SK-N-SH treated with all-trans-retinoic acid at 6 μM for 48 hours (cell line): Measurements from ENCODE around the gene RWDD4.
"Not testable (repeated sequence)": the region's sequence is repeated elsewhere in the genome, so short reads cannot be mapped to it uniquely, and the experiment has no call there.

Experiments used
- ATAC-seq: fragments of 200-7000 bp; cut with Tn5 transposase; 3 replicates; pipeline ENCODE4 v1.9.1; 2020; ENCODE audit warnings: mild to moderate bottlenecking, moderate library complexity
- ARNTL ChIP-seq: fragments of 450-650 bp; formaldehyde crosslinking; IDR thresholded peaks from 2 replicates; pipeline ENCODE4 v1.5.0; 2020; ENCODE audit warnings: low read depth, mild to moderate bottlenecking, moderate library complexity, borderline replicate concordance
- BACH2 ChIP-seq: fragments of 250-450 bp; sonication (Bioruptor Pico); IDR thresholded peaks from 2 replicates; pipeline ENCODE4 v1.9.0; 2021; ENCODE audit warnings: mild to moderate bottlenecking, borderline replicate concordance
- CSDC2 ChIP-seq: fragments of 250-450 bp; sonication (Bioruptor Pico); IDR thresholded peaks from 2 replicates; pipeline ENCODE4 v1.5.0; 2020; ENCODE audit warnings: mild to moderate bottlenecking, moderate library complexity
- ESRRG ChIP-seq: fragments of 250-450 bp; sonication (Bioruptor Pico); IDR thresholded peaks from 2 replicates; pipeline ENCODE4 v1.6.1; 2021; ENCODE audit warnings: mild to moderate bottlenecking
- GLIS3 ChIP-seq: fragments of 250-450 bp; sonication (Bioruptor Pico); IDR thresholded peaks from 2 replicates; pipeline ENCODE4 v1.5.0; 2020; ENCODE audit warnings: mild to moderate bottlenecking, moderate library complexity
- ISL1 ChIP-seq: fragments of 250-450 bp; sonication (Bioruptor Pico); IDR thresholded peaks from 2 replicates; pipeline ENCODE4 v2.1.2; 2022; ENCODE audit warnings: mild to moderate bottlenecking, moderate library complexity
- OSR1 ChIP-seq: fragments of 250-450 bp; sonication (Bioruptor Pico); IDR thresholded peaks from 2 replicates; pipeline ENCODE4 v1.8.0; 2022; ENCODE audit warnings: moderate library complexity, mild to moderate bottlenecking, inconsistent platforms
- PPARA ChIP-seq: fragments of 250-450 bp; sonication (Bioruptor Pico); IDR thresholded peaks from 2 replicates; pipeline ENCODE4 v1.5.0; 2020; ENCODE audit warnings: mild to moderate bottlenecking, borderline replicate concordance
- RARB ChIP-seq: fragments of 250-450 bp; sonication (Bioruptor Pico); IDR thresholded peaks from 2 replicates; pipeline ENCODE4 v1.8.0; 2021; ENCODE audit warnings: mild to moderate bottlenecking, moderate library complexity
- SNAI2 ChIP-seq: fragments of 250-450 bp; sonication (Bioruptor Pico); IDR thresholded peaks from 2 replicates; pipeline ENCODE4 v1.5.0; 2020; ENCODE audit warnings: mild to moderate bottlenecking, moderate library complexity
- TCF4 ChIP-seq: fragments of 250-450 bp; sonication (Bioruptor Pico); IDR thresholded peaks from 2 replicates; pipeline ENCODE4 v1.8.0; 2021; ENCODE audit warnings: mild to moderate bottlenecking, moderate library complexity, borderline replicate concordance
- TSHZ2 ChIP-seq: fragments of 250-450 bp; sonication (Bioruptor Pico); IDR thresholded peaks from 2 replicates; pipeline ENCODE4 v1.5.0; 2020; ENCODE audit warnings: mild to moderate bottlenecking, moderate library complexity
- ZC3H10 ChIP-seq: fragments of 250-450 bp; sonication (Bioruptor Pico); IDR thresholded peaks from 2 replicates; pipeline ENCODE4 v1.5.1; 2021; ENCODE audit warnings: mild to moderate bottlenecking, moderate library complexity
- ZFP3 ChIP-seq: fragments of 250-450 bp; sonication (Bioruptor Pico); IDR thresholded peaks from 2 replicates; pipeline ENCODE4 v1.5.0; 2020; ENCODE audit warnings: mild to moderate bottlenecking, moderate library complexity
- ZFP30 ChIP-seq: fragments of 450-650 bp; formaldehyde crosslinking; IDR thresholded peaks from 2 replicates; pipeline ENCODE4 v1.5.0; 2022; ENCODE audit warnings: mild to moderate bottlenecking, moderate library complexity
- ZNF565 ChIP-seq: fragments of 450-650 bp; formaldehyde crosslinking; conservative IDR thresholded peaks from 2 replicates; pipeline ENCODE4 v1.5.0; 2020; ENCODE audit warnings: low read depth, mild to moderate bottlenecking, moderate library complexity
- ZNF70 ChIP-seq: fragments of 450-650 bp; formaldehyde crosslinking; IDR thresholded peaks from 2 replicates; pipeline ENCODE4 v1.5.0; 2020; ENCODE audit warnings: mild to moderate bottlenecking, moderate library complexity
- ZNF8 ChIP-seq: fragments of 450-650 bp; formaldehyde crosslinking; IDR thresholded peaks from 2 replicates; pipeline ENCODE4 v1.5.0; 2020; ENCODE audit warnings: mild to moderate bottlenecking, moderate library complexity
- TF ChIP-seq, protein P1 (sequence below): fragments of 250-450 bp; sonication (Bioruptor Pico); IDR thresholded peaks from 2 replicates; pipeline ENCODE4 v1.5.1; 2021; ENCODE audit warnings: mild to moderate bottlenecking, moderate library complexity
- TF ChIP-seq, protein P2 (sequence below): fragments of 250-450 bp; sonication (Bioruptor Pico); IDR thresholded peaks from 2 replicates; pipeline ENCODE4 v1.5.1; 2020; ENCODE audit warnings: low read depth, mild to moderate bottlenecking, moderate library complexity
- TF ChIP-seq, protein P3 (sequence below): fragments of 250-450 bp; sonication (Bioruptor Pico); IDR thresholded peaks from 2 replicates; pipeline ENCODE4 v1.8.0; 2021; ENCODE audit warnings: low read depth, mild to moderate bottlenecking, moderate library complexity, borderline replicate concordance

RWDD4 gene

GRCh38 chr4:183627979-183628588 is 30.9 kb downstream of the RWDD4 start:
- no peak for ATAC-seq
- no peak for TF ChIP-seq RARB (CRISPR knock-in tag)
- TF ChIP-seq ZFP3 (CRISPR knock-in tag) = no peak
- no peak for TF ChIP-seq BACH2 (CRISPR knock-in tag)
- TF ChIP-seq, protein P1, sequence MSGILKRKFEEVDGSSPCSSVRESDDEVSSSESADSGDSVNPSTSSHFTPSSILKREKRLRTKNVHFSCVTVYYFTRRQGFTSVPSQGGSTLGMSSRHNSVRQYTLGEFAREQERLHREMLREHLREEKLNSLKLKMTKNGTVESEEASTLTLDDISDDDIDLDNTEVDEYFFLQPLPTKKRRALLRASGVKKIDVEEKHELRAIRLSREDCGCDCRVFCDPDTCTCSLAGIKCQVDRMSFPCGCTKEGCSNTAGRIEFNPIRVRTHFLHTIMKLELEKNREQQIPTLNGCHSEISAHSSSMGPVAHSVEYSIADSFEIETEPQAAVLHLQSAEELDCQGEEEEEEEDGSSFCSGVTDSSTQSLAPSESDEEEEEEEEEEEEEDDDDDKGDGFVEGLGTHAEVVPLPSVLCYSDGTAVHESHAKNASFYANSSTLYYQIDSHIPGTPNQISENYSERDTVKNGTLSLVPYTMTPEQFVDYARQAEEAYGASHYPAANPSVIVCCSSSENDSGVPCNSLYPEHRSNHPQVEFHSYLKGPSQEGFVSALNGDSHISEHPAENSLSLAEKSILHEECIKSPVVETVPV (CRISPR knock-in tag) = no peak
- TF ChIP-seq CSDC2 = no peak
- TF ChIP-seq ZFP30 (CRISPR knock-in tag) = no peak
- no peak for TF ChIP-seq ZC3H10 (CRISPR knock-in tag)
- TF ChIP-seq OSR1 (CRISPR knock-in tag) = no peak
- TF ChIP-seq GLIS3 = no peak
- no peak for TF ChIP-seq PPARA (CRISPR knock-in tag)
- TF ChIP-seq SNAI2 (CRISPR knock-in tag) = no peak
- TF ChIP-seq ISL1 (CRISPR knock-in tag) = no peak
- no peak for TF ChIP-seq ESRRG (CRISPR knock-in tag)
- TF ChIP-seq, protein P2, sequence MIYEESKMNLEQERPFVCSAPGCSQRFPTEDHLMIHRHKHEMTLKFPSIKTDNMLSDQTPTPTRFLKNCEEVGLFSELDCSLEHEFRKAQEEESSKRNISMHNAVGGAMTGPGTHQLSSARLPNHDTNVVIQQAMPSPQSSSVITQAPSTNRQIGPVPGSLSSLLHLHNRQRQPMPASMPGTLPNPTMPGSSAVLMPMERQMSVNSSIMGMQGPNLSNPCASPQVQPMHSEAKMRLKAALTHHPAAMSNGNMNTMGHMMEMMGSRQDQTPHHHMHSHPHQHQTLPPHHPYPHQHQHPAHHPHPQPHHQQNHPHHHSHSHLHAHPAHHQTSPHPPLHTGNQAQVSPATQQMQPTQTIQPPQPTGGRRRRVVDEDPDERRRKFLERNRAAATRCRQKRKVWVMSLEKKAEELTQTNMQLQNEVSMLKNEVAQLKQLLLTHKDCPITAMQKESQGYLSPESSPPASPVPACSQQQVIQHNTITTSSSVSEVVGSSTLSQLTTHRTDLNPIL (CRISPR knock-in tag) = no peak
- TF ChIP-seq TSHZ2 = no peak
- TF ChIP-seq ZNF565 (CRISPR knock-in tag) = no peak
- no peak for TF ChIP-seq ZNF70 (CRISPR knock-in tag)
- TF ChIP-seq ZNF8 = no peak
- TF ChIP-seq, protein P3, sequence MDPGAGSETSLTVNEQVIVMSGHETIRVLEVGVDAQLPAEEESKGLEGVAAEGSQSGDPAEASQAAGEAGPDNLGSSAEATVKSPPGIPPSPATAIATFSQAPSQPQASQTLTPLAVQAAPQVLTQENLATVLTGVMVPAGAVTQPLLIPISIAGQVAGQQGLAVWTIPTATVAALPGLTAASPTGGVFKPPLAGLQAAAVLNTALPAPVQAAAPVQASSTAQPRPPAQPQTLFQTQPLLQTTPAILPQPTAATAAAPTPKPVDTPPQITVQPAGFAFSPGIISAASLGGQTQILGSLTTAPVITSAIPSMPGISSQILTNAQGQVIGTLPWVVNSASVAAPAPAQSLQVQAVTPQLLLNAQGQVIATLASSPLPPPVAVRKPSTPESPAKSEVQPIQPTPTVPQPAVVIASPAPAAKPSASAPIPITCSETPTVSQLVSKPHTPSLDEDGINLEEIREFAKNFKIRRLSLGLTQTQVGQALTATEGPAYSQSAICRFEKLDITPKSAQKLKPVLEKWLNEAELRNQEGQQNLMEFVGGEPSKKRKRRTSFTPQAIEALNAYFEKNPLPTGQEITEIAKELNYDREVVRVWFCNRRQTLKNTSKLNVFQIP (CRISPR knock-in tag) = no peak

GRCh38 chr4:183627286-183627685 is 31.7 kb downstream of the RWDD4 start:
- ATAC-seq = not testable (repeated sequence)

- ATAC-seq = no peak
- TF ChIP-seq RARB (CRISPR knock-in tag) = no peak
- no peak for TF ChIP-seq TCF4 (CRISPR knock-in tag)
- TF ChIP-seq, protein P3 (CRISPR knock-in tag) = no peak
- TF ChIP-seq SNAI2 (CRISPR knock-in tag) = no peak
- no peak for TF ChIP-seq TSHZ2
- no peak for TF ChIP-seq GLIS3
- TF ChIP-seq ESRRG (CRISPR knock-in tag) = no peak
- no peak for TF ChIP-seq ISL1 (CRISPR knock-in tag)
- no peak for TF ChIP-seq PPARA (CRISPR knock-in tag)
- TF ChIP-seq, protein P2 (CRISPR knock-in tag) = no peak
- no peak for TF ChIP-seq ZFP30 (CRISPR knock-in tag)
- TF ChIP-seq, protein P1 (CRISPR knock-in tag) = no peak
- TF ChIP-seq ARNTL (CRISPR knock-in tag) = no peak
These were observed 32.8 kb downstream of the RWDD4 start for GRCh38 chr4:183626168-183626567.
